Measurements from ENCODE around the gene SDHA. TPM values are rescaled to one million over a fixed set of nuclear protein-coding genes. Genes with fewer than 3 reads are reported as not detected.

The SDHA gene
- total RNA-seq, 4 donors from 2014 or later = 59.9 to 70.4 (median 67.8) TPM

DNA sequence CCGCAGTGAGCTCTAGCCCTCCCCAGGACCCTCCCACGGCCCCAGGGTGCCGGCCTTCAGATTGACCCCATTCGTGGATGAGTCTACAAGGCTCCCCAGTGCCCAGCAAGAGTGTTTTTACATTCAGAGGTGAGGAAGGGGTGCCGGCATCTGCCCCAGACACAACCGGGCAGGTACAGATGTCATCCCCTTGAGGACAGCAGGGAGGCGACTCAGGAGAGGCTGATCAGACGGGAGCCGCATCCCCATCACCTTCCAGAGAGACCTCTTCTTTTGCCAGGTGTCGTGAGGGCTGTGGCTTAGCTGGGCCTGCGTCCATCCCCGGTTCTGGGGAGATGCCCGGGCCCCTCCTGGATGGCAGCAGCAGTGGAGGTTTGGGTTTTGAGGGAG is 31.1 kb upstream of the SDHA start:
- TF ChIP-seq POLR2A (IDR thresholded peaks at IDR 0.05) = no peak
- TF ChIP-seq, protein P1, sequence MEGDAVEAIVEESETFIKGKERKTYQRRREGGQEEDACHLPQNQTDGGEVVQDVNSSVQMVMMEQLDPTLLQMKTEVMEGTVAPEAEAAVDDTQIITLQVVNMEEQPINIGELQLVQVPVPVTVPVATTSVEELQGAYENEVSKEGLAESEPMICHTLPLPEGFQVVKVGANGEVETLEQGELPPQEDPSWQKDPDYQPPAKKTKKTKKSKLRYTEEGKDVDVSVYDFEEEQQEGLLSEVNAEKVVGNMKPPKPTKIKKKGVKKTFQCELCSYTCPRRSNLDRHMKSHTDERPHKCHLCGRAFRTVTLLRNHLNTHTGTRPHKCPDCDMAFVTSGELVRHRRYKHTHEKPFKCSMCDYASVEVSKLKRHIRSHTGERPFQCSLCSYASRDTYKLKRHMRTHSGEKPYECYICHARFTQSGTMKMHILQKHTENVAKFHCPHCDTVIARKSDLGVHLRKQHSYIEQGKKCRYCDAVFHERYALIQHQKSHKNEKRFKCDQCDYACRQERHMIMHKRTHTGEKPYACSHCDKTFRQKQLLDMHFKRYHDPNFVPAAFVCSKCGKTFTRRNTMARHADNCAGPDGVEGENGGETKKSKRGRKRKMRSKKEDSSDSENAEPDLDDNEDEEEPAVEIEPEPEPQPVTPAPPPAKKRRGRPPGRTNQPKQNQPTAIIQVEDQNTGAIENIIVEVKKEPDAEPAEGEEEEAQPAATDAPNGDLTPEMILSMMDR (IDR thresholded peaks at IDR 0.05) = no peak
- 80 to 83% methylated on average over 10 to 13 of the region's 13 CpGs for WGBS, 2 donors
- intact Hi-C loops (cut with DNase I; ENCODE audit: low total_unique reads) = no loop called here
- no peak for DNase-seq (ENCODE audit: low spot score in 2 of 2)
- H3K4me3 ChIP-seq (ENCODE audit: low read depth, poor library complexity, severe bottlenecking) = no peak overlapping the region

DNA sequence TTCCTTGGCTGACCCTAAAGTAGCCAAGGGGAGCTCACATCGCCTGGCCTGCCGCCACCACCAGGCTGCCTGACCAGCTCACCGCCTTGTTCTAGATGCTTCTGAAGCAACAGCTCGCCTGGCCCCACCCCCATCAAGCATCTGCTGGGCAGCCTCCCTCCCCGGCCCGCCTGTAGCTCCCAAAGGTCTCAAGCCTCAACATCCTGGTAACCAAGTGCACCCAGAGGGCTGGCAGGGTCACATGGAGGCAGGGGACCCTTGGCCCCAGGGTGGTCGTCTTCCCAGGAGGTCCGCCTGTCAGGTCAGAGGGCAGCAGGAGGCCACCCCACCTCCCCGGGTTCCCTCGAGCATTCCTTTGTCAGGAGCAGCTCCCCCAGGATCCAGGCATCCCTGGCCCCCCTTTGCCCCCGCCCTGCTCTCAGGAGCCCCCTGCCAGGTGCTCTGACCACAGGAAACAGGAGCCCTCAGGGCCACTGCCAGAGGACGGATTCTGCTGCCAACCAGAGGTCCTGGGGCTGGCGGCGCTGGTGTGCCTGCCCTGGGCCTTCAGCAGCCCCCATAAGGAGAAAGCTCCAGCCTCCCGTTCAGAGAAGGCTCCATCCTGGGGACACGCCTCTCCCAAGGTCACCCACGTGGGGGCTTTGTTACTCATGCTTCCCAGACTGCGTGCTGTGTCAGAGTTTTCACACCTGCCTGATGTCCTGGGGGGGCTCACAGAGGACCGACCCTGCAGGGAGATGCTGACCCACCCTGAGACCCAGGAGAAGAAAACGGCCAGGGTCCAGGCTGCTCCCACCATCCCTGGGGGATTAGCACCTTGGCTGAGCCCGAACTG is 30.3 kb upstream of the SDHA start:
- intact Hi-C loops (cut with DNase I; ENCODE audit: low total_unique reads) = no loop called here
- TF ChIP-seq POLR2A (IDR thresholded peaks at IDR 0.05) = no peak
- TF ChIP-seq, protein P1 (IDR thresholded peaks at IDR 0.05) = no peak
- peak in 1 of 2 donors; percentile 82 for DNase-seq (ENCODE audit: low spot score in 2 of 2)
- no peak overlapping the region for H3K4me3 ChIP-seq (ENCODE audit: low read depth, poor library complexity, severe bottlenecking)
- WGBS, 2 donors = 52 to 55% methylated on average over 17 to 20 of the region's 21 CpGs

DNA sequence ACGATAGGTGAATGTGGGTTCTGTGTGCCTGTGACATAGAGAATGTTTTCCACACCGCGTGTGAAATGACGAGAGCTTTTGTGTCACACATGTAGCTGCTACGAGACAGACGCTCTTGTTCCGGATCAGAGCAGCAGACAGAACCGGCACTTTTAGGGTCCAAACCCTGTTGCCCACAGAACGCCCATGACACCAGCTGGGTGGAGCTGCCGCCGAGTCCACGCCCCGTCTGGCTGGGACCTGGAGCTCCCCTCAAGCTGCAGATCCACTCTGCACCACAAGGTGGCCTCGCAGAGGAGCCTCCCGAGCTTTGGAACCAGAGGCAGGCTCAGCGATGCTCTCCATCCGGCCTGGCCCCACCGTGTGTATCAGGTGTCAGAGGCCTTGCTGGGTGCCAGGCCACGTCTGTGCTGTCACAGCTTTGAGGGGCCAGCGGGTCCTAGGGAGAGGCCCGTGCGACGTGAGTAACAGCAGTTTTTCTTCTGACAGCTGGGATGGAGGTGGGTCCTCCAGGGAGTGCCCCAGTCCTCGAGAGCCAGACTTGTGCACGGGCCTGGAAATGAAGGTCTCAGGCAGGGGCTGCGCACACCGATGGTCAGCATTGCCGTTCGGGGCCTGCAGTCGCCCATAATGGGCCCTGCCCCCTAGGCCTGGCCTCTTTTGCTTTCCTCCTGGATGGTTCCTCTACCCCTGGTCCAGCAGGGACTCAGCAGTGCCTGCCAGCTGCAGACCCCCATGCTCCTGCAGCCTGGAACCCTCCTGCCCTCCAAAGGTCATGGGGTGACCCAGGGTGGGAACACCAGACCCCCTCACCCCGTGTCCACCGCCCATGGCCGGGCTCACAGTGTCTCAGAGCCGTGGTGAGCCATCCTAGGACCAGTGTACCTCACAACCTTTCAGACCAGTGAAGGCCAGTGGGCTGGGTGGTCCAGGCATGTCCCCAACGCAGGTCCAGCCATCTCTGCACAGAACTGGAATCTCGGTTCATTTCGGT is 29.3 kb upstream of the SDHA start:
- 33 to 44% methylated on average over 26 to 32 of the region's 37 CpGs for WGBS, 2 donors
- H3K4me3 ChIP-seq (ENCODE audit: low read depth, poor library complexity, severe bottlenecking) = no peak overlapping the region
- peak; percentile 83 to 98 for DNase-seq (ENCODE audit: low spot score in 2 of 2)
- intact Hi-C loops (cut with DNase I; ENCODE audit: low total_unique reads) = no loop called here
- TF ChIP-seq, protein P1 (IDR thresholded peaks at IDR 0.05) = peak in 1 of 3 donors; percentile 79
- no peak for TF ChIP-seq POLR2A (IDR thresholded peaks at IDR 0.05)

DNA sequence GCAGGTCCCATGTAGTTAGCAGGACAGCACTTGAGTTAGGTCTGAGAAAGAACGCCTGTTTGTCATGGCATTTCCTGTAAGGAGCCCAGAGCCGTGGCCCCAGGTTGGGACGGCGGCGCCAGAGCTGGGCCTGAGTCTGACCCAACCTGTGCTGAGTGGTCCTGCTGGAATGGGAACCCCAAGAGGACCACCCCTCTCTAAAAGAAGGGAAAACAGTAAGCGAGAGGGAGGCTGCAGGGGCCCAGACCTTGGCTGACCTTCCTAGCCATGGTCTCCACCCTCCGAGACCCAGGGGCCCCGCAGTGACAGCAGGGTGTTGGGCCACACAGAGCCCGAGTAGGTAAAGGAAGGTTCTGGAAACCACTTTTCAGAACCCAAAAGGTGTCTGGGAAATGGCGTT is 28.6 kb upstream of the SDHA start:
- intact Hi-C loops (cut with DNase I; ENCODE audit: low total_unique reads) = no loop called here

DNA sequence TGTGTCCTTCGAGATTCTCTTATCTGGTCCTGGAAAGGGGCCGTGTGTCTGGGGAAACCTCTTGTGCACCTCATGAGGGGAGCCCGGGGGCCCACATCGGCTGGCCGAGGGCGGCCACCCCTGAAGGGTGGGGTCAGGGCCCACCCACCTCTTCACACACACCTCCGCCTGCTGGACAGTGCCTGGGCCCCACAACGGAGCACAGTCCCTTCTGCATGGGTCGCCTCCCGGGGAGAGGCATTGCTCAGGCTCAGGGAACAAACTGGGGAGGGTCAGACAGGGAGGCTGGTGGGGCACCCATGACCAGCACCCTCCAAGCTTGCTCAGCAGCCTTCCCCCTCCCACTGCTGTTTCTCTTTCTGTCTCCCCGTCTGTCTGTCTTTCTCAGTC is 28.1 kb upstream of the SDHA start:
- TF ChIP-seq, protein P1 (IDR thresholded peaks at IDR 0.05) = no peak
- TF ChIP-seq POLR2A (IDR thresholded peaks at IDR 0.05) = no peak
- H3K4me3 ChIP-seq (ENCODE audit: low read depth, poor library complexity, severe bottlenecking) = no peak overlapping the region
- intact Hi-C loops (cut with DNase I; ENCODE audit: low total_unique reads) = no loop called here
- DNase-seq (ENCODE audit: low spot score in 2 of 2) = peak in 1 of 2 donors; percentile 81
- 77 to 84% methylated on average over 11 of the region's 11 CpGs for WGBS, 2 donors

More for the DNA sequence above, 28.6 kb upstream of the SDHA start:
- H3K4me3 ChIP-seq (ENCODE audit: low read depth, poor library complexity, severe bottlenecking) = no peak overlapping the region
- no peak for DNase-seq (ENCODE audit: low spot score in 2 of 2)
- TF ChIP-seq, protein P1 (IDR thresholded peaks at IDR 0.05) = no peak
- no peak for TF ChIP-seq POLR2A (IDR thresholded peaks at IDR 0.05)
- 93 to 95% methylated on average over 10 of the region's 10 CpGs for WGBS, 2 donors

Measured in lower leg skin (tissue), 4 donors.